Activated CD8-positive, alpha-beta memory T cell treated with anti-CD3 and anti-CD28 coated beads for 24 hours (primary cell): ENCODE data around the gene FCN1.

Source experiments
- DNase-seq: peaks from one replicate; pipeline ENCODE4 v3.0.0-alpha.2; 2020

FCN1 gene

DNA sequence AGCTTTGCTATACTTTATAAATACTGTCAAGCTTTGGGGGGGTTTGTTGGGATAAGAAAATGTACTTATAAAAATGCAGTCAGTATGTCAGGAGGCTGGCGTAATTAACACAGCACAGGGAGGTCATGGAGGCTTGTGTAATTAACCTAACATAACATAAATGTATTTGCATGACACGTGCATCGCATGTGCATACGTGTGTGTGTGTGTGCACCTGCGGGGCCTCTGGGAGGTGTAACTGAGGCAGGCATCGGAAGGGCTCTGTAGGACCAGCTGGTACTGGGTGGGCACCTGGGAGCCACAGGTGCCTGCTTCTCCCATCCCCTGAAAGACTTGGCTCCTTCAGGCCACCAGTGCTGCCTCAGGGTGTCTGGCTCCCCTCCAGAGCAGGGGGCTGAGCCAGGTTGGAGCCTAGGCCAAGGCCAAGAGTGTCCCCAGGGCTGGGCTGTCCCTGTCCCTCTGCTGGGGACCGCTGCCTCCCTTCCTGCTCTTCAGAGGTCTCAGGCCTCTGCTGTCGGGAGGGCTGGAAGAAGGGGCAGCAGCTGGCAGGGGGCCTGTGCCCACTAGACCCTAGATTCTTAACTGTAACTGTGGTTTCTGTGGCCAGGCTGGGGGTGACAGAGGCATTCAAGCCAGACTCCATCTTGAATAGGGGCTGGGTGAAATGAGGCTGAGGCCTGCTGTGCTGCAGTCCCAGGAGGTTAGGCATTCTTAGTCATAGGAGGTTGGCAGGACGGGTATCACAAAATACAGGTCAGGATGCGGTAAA, 28.1 kb downstream of the FCN1 start:
- peak; percentile 41 for DNase-seq

DNA sequence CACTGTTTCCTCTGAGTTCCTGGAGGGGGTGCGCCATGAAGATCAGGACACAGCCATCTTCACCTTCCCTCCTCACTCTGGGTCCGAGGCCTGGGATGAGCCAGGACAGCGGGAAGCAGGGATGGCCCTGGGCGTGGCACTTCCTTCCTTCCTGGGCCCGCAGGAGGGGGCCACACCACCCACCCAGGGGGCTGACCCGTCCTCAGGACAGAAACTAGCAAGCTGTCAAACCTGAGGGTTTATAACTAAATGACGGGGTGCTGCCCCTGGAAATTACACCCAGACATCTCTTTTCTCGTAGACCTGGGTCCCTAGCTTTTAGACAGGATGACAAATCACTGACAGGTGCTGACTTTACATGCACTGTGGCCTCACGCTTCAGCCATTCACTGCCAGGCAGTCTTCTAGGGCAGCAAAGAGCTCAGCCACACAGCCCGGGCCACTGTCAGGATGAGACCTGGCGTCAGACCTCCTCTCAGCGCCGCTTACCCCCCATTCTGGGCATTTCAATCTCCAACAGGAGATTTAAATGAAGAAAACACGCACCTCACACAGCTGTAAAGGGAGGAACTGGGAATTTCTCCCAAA, 29.0 kb downstream of the FCN1 start:
- peak; percentile 37 for DNase-seq

DNA sequence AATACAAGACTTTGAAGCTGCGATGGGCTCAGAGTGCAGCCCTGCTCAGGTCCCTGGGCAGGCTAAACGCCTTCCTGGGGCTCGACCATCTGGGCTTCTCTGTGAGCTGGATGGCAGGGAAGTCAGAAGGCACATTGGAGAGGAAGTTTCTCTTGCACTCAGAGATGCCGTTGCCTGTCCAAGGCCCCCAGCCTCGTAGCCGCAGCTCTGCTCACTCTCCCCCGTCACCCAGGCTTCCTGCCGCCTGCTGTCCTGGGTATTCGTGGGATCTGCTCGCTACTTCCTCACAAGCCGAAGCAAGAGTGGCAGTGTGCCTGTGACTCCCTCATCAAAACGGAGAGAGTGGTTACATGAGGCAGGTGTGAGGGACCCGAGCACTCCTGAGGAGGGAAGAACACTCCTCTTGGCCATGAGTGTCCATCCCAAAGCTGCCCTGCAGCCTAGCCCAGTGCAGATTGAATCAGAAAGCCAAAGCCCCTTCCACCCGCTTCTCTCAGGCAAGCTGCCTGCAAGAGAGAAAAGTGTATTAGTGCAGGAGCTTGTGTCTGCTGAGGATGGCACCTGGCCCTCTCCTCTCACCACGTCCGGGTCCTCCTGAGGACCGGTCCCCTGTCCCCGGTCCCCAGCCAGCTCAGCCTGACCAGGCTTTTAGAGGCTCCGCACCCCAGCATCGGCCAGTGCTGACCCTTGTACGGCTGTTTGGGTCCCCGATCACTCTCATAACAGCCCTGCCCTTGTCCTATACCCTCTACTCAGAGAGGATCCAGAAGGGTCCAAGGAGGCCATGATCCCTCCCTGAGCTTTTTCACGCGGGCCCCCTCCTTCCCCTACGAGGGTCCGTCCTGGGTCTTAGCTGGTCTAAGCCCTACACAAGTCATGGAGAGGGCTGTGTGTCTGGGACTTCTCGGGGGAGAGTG, 29.8 kb downstream of the FCN1 start:
- DNase-seq: peak; percentile 30

DNA sequence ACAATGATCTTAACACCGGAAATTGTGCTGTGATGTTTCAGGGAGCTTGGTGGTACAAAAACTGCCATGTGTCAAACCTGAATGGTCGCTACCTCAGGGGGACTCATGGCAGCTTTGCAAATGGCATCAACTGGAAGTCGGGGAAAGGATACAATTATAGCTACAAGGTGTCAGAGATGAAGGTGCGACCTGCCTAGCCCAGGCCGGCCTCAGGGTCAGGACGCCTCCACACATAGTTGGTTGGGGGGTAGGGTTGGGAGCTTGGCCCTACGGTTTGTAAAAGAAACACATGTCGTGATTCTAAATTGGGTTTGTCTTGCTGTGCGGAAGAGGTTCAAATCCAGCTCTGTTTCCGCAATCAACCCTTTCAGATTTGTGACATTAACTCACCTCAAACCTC, 30.5 kb downstream of the FCN1 start:
- DNase-seq: no peak

DNA sequence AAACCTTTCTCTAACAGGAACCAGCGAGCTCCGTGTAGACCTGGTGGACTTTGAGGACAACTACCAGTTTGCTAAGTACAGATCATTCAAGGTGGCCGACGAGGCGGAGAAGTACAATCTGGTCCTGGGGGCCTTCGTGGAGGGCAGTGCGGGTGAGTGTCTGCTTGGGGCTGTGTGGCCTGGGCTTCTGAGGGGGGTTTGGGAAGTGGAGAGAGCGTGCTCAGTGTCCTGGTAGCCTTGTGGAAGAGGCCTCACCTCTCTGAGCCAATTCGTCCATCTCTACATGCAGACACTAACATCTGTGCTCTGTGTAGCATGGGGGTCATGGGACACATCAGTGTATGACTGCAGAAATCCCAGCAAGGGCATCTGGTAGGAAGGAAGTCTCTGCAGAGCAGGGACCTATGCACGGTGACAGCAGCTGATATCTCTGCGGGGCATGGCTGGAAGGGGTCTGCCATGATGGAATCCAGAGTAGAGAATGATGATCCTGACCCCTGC, 31.2 kb downstream of the FCN1 start:
- DNase-seq: peak; percentile 38

DNA sequence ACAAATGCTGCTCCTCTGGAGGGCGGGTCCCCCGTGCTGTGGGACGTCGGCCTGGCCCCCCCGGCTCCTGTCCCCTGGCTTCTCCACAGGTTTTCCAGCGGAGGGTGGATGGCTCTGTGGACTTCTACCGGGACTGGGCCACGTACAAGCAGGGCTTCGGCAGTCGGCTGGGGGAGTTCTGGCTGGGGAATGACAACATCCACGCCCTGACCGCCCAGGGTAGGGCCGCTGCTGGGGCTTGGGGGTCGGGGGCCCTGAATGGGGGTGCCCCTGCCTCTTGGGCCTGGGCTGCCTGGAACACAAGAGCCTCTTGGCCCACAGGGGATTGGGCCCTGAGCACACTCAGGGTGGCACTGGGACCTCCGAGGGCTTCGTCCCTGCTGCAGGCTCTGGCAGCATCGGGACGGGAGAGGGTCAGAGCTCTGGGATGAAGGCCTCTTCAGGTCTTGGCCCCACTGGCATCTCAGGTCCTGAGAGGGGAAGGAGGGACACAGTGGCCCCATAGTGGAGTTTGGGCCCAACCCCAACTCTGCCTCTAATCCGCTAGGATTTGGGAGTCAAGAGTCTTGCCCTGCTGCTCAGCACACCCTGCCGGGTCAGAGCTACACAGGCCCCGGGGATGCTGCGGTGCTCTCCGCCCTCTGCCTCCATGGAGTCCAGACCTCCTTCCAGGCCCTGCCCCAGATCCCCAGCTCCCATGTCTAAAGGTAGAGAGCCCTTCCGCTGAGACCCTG, 31.9 kb downstream of the FCN1 start:
- peak; percentile 32 for DNase-seq

DNA sequence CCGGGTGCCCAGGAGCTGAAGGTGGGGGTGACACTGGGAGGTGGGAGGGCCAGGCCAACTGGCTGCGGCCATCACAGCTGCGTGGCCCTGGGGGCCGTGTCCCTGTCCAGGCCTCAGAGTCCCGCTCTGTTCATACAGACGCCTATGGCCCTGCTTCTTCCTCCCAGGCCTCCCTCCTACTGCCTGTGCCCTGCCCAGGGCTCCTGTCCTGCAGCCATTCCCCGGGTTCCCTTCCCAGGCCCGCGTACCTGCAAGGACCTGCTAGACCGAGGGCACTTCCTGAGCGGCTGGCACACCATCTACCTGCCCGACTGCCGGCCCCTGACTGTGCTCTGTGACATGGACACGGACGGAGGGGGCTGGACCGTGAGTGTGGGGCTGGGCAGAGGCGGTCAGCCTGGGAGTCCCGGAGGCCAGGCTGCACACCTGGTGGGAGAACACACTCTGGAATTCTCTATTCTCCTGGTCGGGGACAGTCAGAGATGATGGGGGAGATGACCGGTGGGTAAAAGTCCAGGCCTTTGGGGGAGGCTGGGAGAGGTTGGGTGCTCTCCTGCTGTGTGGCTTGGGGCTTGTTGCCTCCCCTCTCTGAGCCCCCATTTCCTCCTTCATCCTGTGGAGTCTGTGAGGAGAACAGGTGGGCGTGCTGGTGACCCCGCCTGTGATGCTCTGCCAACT, 32.6 kb downstream of the FCN1 start:
- peak; percentile 41 for DNase-seq

DNA sequence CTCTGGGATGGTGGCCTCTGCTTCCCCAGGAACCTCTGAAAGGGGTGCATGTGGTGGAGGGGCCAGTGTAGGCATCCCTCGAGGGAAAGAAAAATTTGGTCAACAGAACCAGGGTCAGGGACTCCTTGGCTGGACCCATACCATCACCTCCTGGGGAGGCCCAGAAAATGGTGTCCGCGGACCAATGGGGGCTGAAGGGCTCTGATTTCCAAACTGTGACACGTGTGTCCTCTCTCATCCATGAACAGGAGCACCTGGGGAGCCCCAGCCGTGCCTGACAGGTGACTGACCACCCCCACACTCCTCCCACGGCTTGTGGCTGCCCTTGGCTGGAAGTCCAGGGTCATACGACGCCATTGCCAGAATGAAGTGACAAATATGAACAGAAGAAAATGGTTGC, 33.2 kb downstream of the FCN1 start:
- no peak for DNase-seq

DNA sequence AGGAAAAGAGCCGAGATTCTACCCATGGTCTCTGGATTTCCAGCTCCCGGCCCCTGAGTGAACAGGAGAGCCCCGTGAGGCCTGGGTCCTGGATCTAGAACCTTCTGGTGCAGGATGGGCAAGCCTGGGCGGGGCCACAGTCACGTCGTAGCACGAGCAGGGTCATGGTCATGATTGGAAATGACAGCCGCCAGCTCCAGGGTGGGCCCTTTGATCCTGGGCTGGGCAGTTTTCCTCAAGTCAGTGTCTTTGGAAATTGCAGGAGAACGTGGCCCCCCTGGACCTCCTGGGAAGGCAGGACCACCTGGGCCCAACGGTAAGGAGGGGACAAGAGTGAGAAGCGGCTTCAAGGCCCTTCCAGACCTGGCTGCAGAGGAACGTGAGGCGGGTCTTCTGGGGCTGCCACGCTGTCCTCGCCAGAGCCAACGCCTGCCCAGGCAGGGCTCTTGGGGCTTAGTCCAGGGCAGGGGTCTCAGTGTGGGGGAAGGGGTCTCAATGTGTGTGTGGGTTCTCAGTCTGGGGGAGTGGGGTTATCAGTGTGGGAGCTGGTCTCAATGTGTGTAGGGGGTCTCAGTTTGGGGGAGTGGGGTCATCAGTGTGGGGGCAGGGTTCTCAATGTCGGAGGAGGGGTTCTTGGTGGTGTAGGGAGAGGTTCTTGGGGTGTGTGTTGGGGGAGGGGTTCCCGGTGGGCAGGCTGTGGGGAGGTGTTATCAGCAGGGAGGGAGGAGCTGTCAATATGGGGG, 34.5 kb downstream of the FCN1 start:
- peak; percentile 38 for DNase-seq

DNA sequence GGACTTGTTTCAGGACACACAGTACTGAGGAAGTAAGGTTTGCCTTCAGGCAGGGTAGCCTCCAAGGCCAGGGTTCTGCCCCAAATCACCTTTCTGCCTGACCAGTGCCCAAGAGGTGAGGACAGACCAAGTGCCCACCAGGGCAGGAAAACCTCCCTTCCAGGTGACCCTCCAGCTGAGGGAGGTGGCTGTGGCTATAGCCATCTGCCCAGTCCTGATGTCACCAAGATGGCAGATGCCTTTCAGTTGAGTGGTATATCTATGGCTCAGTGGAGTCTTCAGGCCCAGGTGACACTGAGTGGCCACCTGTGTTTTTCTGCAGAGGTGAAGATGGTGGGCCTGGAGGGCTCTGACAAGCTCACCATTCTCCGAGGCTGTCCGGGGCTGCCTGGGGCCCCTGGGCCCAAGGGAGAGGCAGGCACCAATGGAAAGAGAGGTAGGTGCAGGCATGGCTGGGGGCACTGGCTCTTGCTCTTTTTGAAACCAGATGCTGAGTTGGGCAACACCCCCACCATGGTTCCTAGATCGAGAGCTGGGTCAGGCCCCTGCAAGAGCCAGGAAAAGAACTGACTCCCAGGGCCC, 35.4 kb downstream of the FCN1 start:
- DNase-seq: peak; percentile 45

DNA sequence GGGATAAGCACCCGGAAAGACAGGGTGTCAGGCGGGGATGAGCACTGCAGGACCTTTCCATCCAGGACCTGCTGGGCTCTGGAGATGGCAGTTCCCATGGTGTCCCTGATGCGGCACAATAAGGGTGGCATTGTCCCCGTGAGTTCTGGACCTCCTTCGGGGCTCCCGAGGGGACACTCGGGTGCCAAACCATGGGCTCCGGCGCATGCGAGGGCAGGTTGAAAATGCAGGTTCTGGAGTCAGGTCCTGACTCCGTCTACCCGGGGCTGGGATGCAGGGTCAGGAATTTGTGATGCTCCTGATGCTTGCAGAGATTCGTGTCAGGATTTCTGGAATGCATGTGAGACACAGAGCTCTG, 36.4 kb downstream of the FCN1 start:
- DNase-seq: peak; percentile 40

DNA sequence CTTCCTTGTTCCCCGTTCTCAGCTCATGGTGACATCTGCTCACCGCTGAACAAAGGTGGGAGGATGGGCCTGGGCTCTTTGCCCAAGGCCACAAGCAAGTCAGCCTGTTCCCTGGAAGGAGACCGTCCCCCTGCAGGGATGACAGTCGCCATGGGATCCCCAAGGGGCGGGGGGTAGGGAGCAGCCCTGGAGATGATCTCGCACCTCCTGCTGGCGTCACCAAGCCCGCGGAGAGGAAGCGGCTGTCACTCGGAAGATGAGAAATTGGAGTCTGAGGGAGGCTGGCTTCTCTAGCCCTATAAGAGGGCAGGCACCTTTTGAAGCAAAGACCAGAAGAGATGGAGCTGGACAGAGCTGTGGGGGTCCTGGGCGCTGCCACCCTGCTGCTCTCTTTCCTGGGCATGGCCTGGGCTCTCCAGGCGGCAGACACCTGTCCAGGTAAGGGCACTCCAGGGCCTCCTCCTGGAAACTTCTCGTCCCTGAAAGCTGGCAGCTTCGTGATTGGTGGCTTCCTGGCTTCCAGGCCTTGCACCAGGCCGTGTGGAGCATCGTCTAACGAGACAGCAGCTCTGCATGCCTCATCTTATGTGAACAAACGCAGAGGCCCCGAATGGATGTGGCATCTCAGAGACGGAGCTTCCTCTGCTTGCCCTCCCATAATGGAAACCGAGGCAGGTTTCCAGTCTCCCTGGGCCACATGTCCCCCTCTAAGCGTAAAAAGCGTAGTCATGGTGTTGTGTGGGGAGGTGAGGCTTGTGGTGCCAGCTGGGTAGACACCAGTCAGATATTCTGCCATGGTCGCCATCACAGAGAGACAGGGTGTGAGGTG, 37.0 kb downstream of the FCN1 start, which contains the start of gene FCN2:
TSS of gene FCN2 (plus strand) at position 327 of the 829 bp plus-strand sequence. CDS start at position 339, 12 bp downstream.
- DNase-seq: peak; percentile 21

DNA sequence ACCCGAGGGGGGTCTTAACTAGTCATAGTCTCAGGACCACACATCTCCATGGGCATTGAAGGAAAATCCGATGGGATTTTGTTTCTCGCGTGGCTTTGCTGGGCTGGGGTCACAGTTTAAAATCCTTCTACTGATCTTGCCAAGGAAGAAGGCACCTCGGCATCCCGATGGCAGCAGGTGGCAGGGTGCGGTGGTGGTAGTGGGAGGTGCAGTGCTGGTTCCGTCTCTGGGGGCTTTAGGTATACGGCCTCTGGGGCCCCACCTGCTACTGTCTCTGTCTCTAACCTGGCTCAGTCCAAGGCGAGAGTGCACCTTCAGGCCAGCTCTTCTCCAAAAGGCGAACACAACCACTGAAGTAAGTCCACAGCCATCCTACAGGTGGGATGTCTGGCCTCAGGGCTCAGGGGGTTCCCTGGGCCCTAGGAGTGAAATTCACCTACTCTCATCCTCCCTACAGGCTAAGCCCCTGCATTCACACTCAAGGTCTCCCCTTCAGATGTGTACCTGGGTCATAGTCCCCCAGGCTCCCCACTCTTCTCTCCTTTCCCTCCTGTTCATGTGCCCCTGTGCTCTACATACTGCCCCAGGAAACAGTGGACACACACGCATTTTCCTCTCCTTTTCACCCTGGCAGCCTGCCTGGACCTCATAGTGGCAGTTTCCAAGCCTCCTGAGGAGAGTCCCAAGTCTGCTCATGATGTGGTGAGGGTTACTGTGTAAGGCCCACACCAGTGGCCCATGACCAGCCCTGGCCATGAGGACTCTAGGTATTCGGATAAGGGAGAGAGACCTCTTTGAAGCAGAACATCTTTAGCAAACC, 37.8 kb downstream of the FCN1 start:
- DNase-seq: peak; percentile 46

DNA sequence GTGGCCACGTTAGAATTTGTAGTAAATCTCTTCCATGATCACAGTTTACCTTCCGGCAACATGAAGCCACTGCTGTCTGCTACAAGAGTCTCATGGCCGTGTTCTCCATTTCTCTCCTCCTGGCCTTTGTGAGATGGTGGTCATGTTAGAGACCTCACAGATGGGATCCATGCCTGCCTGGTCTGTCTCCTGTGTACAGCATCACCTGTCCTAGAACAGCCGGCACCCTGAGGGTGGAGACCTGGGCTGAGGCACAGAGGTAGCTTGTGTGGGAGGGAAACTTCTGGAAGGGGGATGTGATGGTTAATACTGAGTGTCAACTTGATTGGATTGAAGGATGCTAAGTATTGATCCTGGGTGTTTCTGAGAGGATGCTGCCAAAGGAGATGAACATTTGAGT, 40.2 kb downstream of the FCN1 start:
- DNase-seq: peak; percentile 40

DNA sequence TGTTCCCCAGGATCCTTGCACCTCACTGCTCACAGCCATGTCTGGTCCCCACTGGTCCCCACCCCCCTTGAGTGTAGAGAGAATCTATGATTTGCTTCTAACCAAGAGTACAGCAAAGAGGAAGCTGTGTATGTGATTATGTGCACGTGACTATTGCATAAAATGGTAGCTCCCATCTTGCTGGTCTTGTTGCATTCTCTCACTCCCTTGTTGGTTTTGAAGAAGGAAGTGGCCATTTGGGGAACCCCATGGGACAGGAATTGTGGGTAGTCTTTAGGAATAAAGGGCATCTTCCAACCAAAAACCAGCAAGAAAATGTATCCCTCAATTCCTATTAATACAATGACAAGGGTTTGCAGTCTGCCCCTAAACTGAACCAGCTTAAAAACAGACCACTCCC, 42.3 kb downstream of the FCN1 start:
- DNase-seq: no peak

DNA sequence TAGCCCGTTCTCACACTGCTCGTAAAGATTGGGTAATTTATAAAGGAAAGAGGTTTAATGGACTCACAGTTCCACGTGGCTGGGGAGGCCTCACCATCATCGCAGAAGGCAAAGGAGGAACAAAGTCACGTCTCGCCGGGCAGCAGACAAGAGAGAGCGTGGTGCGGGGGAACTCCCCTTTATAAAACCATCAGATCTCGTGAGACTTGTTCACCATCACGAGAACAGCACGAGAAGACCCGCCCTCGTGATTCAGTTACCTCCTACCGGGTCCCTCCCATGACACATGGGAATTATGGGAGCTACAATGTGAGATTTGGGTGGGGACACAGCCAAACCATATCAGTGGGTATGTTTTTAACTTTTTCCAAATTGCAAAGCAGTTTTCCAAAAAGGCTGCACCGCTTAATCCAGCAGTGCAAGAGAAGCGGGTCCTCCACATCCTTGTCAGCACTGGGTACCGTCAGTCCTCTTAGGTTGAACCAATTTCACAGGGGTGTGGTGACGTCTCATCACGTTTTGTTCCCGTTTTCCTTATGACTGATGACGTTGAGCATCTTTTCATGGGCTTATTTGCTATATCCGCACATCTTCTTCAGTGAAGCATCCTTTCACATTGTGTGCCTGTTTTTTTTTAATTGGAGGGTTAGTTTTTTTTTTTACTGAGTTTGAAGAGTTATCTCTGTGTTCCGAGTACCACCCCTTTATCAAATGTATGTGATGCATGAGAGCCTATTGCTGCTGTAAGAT, 45.1 kb downstream of the FCN1 start:
- DNase-seq: no peak

DNA sequence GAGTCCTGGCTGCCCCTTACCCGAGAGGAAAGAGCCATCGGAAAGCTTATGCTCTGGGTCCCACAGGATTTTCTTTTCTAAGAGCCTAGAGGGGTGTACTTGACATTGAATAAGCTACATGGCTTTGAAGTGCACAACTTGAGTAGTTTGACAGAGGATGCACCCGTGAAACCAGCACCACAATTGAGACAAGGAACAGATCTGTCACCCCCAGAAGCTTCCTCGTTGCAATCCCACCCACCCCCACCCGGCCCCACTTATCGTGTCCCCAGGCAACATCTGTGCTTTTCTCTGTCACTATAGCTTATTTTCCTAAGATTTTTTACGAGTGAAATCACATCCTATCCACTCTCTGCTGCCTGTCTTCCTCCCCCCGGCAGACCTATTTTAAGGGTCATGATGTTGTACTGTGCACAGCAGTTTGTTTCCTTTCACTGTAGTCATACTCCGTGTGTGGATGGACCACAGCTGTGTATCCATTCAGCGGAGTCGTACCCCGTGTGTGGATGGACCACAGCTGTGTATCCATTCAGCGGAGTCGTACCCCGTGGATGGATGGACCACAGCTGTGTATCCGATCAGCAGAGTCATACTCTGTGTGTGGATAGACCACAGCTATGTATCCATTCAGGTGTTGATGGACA, 45.9 kb downstream of the FCN1 start:
- DNase-seq: no peak
